NCI-H2171 (cell line): ENCODE results near the gene HOGA1.

Source experiments
- DNase-seq: peaks from one replicate; lab custom pipeline; 2025; lab: John Stamatoyannopoulos, UW

The HOGA1 gene

DNA sequence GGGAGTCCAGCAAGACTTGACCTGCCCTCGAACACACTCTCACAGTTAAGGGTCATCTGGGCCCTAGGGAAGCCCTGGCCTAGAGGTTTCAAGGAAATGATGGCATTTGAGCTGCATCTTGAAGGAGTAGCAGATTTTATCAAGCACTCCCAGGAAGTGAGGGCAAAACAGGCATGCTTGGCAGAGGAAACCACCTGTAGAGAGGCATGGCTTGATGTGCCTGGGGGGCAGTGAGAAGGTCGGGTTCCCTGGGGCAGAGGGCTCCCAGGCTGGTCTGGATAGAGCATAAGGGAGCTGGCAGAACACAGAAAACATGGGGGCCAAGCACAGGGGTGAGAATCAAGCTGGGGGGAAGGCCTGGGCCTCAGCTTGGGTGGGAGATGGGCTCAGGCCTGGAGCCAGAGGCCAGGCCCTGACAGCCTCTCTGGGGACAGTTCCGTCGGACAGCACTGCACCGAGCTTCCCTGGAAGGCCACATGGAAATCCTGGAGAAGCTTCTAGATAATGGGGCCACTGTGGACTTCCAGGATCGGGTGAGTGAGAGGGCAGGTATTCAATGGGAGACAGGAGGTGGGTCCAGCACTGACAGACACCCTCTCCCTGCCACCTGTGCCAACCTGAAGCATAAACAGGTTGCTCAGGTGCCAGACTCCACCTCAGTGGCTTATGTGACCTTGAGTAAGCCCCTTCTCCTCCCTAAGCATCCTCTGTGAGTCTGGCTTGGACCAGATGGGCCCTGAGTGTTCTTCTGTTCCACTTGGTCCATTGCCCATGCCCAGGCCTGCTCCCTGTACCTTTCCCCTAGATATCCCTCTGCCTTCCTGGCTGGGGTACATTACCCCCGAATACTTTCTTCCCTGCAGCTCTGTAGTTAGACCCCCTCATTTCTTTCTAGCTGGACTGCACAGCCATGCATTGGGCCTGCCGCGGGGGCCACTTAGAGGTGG is 3.5 kb upstream of the HOGA1 start:
- DNase-seq = no peak

GRCh38 chr10:97582169-97582568 is 2.0 kb upstream of the HOGA1 start:
- no peak for DNase-seq

- no peak for DNase-seq
Observed at GRCh38 chr10:97583476-97583875, 713 bp upstream of the HOGA1 start.

DNA sequence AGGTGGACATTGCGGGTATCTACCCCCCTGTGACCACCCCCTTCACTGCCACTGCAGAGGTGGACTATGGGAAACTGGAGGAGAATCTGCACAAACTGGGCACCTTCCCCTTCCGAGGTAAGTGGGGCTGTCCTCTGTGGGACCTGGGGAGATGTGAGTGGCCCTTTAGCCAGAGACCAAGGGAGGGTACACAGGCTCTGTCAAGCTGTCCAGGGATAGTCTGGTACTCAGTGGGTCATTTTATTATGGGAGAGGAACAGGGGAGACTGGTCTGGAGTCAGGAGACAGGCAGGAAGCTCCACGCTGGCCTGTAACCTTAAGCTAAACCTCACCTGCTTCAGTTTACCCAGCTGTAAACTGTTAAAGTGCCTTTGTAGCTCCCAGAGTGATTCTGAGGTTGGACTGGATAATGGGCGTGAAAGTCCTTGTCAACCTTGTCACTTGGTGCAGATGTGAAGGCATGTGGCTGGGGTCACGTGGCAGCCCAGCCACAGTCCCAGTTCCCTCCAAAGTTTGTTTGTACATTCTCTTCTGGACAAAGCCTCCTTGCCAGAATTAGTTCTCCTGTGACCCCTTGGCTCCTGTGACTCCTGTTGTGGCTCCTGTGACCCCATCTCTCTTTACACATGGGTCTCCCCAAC is 729 bp downstream of the HOGA1 start:
- no peak for DNase-seq

- DNase-seq = no peak
Observed at GRCh38 chr10:97585439-97585811, 1.2 kb downstream of the HOGA1 start.

DNA sequence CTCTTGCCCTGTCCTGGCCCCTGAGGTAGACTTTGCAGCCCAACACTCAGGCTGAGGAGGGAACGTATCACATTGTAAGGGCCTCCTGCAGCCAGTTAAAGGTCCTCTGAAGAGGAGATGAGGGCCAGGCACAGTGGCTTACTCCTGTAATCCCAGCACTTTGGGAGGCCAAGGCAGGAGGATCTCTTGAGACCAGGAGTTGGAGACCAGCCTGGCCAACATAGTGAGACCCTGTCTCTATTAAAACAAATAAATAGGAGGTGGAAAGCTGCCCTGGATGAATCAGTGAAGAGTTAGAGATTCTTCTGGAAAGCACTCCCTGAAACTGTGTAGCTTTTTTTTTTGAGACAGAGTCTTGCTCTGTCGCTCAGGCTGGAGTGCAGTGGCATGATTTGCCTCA is 3.0 kb downstream of the HOGA1 start:
- no peak for DNase-seq

DNA sequence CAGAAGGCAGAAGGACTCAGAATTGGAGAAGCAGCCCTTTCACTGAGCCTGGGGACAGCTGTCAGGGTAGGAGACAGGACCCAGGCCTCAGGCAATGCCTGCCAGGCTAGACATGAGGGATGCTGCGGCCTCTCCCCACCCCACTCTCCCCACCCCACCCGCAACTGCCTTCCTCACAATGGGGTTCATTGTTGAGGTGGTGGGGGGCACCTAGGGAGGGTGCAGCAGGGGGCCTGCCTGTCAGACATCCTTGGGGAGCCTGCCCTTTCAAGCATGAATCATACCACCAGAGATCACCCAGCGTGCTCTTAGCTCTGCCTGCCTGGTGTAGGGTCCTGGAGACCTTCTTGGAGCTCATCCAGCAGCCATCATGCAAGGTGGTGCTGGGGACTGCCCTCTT is 5.3 kb downstream of the HOGA1 start, which contains the start of gene C10orf62:
Gene C10orf62 (plus strand): TSS at position 243 of the 400 bp plus-strand sequence. CDS start 177 bp downstream, outside the sequence.
- no peak for DNase-seq

- no peak for DNase-seq
Observed at GRCh38 chr10:97590082-97590747, 6.0 kb downstream of the HOGA1 start.

- DNase-seq = no peak
Observed at GRCh38 chr10:97590748-97591495, 6.7 kb downstream of the HOGA1 start.

DNA sequence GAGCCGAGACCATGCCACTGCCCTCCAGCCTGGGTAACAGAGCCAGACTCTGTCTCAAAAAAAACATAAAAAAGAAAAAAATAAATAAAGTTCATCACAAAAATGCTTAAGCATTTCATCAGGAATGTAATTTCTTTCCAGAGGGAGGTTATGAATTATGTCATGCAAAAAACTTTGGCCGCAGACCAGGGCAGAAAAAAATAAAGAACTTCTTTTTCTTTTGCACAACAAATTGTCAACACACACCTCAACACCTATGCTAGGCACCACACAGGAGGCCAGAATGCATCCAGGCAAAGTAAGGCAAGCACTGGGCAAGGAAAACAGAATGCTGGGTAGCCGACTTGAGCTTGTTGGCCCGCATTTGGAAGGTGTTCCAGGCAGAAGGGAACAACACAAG is 9.2 kb downstream of the HOGA1 start:
- DNase-seq = no peak

GRCh38 chr10:97596101-97597082 is 12.2 kb downstream of the HOGA1 start:
- no peak for DNase-seq

GRCh38 chr10:97597778-97598177 is 13.6 kb downstream of the HOGA1 start:
- no peak for DNase-seq

DNA sequence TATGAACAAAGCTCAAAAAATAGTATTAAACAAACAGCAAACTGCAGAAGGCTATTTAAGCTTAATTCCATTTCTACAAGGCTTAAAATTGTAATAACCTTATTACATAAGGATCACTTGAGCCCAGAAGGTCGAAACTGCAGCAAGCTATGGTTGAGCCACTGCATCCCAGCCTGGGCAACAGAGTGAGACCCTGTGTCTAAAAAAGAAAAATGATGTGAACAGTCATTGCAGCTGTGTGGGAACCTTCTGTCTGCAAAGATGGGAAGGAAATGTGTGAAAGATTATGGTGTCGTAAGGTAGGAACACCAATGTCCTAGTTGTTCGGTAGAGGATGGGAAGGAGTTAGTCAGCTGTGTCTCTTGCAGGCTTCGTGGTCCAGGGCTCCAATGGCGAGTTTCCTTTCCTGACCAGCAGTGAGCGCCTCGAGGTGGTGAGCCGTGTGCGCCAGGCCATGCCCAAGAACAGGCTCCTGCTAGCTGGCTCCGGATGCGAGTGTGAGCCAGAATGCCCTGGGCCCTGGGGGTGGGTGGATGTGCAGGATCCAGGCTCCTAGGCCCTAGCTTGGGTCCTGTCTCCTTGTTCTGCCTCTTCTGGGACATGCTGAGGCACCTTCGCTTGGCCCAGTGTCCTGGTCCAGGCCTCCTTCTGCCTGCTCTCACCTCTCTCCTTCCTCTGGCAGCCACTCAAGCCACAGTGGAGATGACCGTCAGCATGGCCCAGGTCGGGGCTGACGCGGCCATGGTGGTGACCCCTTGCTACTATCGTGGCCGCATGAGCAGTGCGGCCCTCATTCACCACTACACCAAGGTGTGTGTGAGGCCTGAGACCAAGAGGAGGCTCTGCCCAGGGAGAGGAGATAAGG is 14.4 kb downstream of the HOGA1 start:
- no peak for DNase-seq

- DNase-seq = no peak
Observed at GRCh38 chr10:97599272-97599619, 15.1 kb downstream of the HOGA1 start.

- DNase-seq = no peak
Observed at GRCh38 chr10:97600616-97601015, 16.4 kb downstream of the HOGA1 start.

DNA sequence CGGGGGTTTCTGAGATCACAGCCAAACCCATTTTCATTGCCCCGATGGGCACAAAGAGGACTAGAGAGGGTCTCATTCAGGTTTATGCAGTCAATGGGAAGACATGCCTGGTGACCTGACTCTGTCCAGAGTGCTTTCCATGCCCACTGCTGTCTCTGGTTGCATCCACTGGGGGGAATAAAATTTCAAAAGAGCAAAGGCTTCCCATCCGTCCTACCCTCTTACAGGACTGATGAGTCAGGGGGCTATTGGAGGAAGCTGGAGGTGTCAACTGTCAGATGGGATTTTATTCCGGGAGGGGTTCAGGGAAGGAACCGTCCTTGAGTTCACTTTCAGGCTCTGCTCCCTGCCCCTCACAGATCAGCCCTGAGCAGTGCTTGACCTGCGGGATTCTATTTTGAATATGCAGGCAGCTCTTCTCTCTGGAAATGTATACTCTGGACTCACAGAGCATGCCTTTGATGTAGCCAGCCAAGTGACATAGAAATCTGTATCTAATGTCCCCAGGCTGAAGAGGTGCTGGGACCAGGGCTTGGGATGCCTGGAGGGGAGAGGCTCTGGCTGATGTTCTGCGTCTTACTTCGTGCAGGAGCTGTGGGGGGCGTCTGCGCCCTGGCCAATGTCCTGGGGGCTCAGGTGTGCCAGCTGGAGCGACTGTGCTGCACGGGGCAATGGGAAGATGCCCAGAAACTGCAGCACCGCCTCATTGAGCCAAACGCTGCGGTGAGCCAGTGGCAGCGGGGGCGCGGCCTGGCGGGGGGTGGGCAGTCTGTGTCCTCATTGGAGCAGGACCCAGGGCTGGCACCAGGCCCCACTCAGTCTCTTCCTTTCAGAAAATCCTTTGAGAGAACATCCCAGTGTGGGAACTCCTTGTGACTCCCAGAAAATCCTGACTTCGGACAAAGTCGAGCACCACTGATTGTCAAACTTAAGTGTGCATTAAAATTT is 17.4 kb downstream of the HOGA1 start:
- DNase-seq = no peak

DNA sequence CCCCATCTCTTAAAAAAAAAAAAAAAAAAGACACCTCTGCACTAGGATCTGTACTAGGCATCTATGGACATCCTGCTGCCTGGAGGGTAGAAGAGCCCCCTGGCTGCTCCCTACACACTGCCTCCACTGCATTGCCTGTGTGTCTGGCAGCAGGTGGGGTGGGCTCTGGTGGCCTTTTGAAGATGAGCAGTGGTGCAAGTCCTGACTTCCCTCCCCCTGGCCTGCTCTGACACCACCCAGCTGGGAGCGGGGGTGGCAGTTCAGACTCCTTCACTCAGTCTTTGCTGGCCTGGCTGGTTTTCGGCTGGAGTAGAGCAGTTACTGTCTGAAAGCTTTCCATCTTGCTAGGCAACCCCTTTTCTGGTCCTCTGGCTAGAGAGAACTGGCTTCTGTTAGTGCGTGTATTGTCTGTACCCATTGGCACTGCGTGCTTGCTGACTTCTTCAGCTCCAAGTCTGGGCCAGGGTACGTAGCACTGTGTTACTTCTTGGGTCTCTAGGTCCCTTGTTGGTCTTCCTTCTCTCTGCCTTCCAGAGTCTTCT is 23.0 kb downstream of the HOGA1 start:
- DNase-seq = no peak

GRCh38 chr10:97608991-97609561 is 24.9 kb downstream of the HOGA1 start:
- no peak for DNase-seq
